ENCODE measurements around the gene PAM. TPM values are rescaled to one million over a fixed set of nuclear protein-coding genes. Genes with fewer than 3 reads are reported as not detected.

Gene PAM
- total RNA-seq, 1 donor from 2014 or later, result 135 TPM

GRCh38 chr5:102755686-102756371 lies 724 bp downstream of the PAM start:
- H3K27me3 Mint-ChIP-seq, result peaks cover 28% of the 10 kb centered on the region

GRCh38 chr5:102758576-102758975 lies 3.5 kb downstream of the PAM start:
- H3K4me3 Mint-ChIP-seq, result no peak overlapping the region
- peaks cover 33% of the 10 kb centered on the region for H3K4me1 Mint-ChIP-seq (ENCODE audit: unreplicated experiment)
- no peak for DNase-seq (ENCODE audit: extremely low spot score, unreplicated experiment)
- H3K27me3 Mint-ChIP-seq, result peaks cover 19% of the 10 kb centered on the region
- no peak for TF ChIP-seq CTCF (conservative IDR thresholded peaks at IDR 0.05)
- peaks cover 2% of the 10 kb centered on the region for H3K36me3 Mint-ChIP-seq
- H3K27ac Mint-ChIP-seq, result no peak overlapping the region
- H3K9me3 Mint-ChIP-seq, result no peaks in the 10 kb centered on the region

More at GRCh38 chr5:102755686-102756371, 724 bp downstream of the PAM start:
- H3K4me3 Mint-ChIP-seq, result peak overlapping the region; percentile 97
- no peak for TF ChIP-seq CTCF (conservative IDR thresholded peaks at IDR 0.05)
- no peaks in the 10 kb centered on the region for H3K9me3 Mint-ChIP-seq
- H3K4me1 Mint-ChIP-seq (ENCODE audit: unreplicated experiment), result peaks cover 18% of the 10 kb centered on the region
- peak overlapping the region; percentile 97 for H3K27ac Mint-ChIP-seq
- DNase-seq (ENCODE audit: extremely low spot score, unreplicated experiment), result peak; percentile 71
- H3K36me3 Mint-ChIP-seq, result no peaks in the 10 kb centered on the region

GRCh38 chr5:102759289-102759688 lies 4.2 kb downstream of the PAM start:
- Mint-ChIP-seq H3K36me3 (peaks cover 4% of the 10 kb centered on the region), H3K27ac (no peak overlapping the region), H3K9me3 (no peaks in the 10 kb centered on the region), H3K27me3 (peaks cover 12% of the 10 kb centered on the region), H3K4me1 (ENCODE audit: unreplicated experiment) (peaks cover 30% of the 10 kb centered on the region), H3K4me3 (no peak overlapping the region)
- DNase-seq (ENCODE audit: extremely low spot score, unreplicated experiment), result no peak
- TF ChIP-seq CTCF (conservative IDR thresholded peaks at IDR 0.05), result no peak

GRCh38 chr5:102759700-102760099 lies 4.6 kb downstream of the PAM start:
- H3K4me1 Mint-ChIP-seq (ENCODE audit: unreplicated experiment), result peaks cover 26% of the 10 kb centered on the region
- no peak overlapping the region for H3K27ac Mint-ChIP-seq
- no peak for DNase-seq (ENCODE audit: extremely low spot score, unreplicated experiment)
- peaks cover 4% of the 10 kb centered on the region for H3K36me3 Mint-ChIP-seq
- no peaks in the 10 kb centered on the region for H3K9me3 Mint-ChIP-seq
- TF ChIP-seq CTCF (conservative IDR thresholded peaks at IDR 0.05), result no peak
- H3K4me3 Mint-ChIP-seq, result no peak overlapping the region
- peaks cover 8% of the 10 kb centered on the region for H3K27me3 Mint-ChIP-seq

GRCh38 chr5:102760815-102761214 lies 5.7 kb downstream of the PAM start:
- no peaks in the 10 kb centered on the region for H3K9me3 Mint-ChIP-seq
- peaks cover 25% of the 10 kb centered on the region for H3K4me1 Mint-ChIP-seq (ENCODE audit: unreplicated experiment)
- peaks cover 4% of the 10 kb centered on the region for H3K36me3 Mint-ChIP-seq
- peaks cover 4% of the 10 kb centered on the region for H3K27me3 Mint-ChIP-seq
- no peak for DNase-seq (ENCODE audit: extremely low spot score, unreplicated experiment)
- TF ChIP-seq CTCF (conservative IDR thresholded peaks at IDR 0.05), result no peak
- H3K4me3 Mint-ChIP-seq, result peak overlapping the region; percentile 29
- H3K27ac Mint-ChIP-seq, result no peak overlapping the region
